Liver (tissue), 9 donors: Measurements from ENCODE around the gene ZNF239. TPM values are rescaled to one million over a fixed set of nuclear protein-coding genes. Genes with fewer than 3 reads are reported as not detected.

ENCODE experiments used
- DNase-seq: peaks from one replicate; pipeline ENCODE4 v3.0.0-alpha.2; 2017; ENCODE audit warnings: low spot score
- H3K27ac ChIP-seq, 2 donors: one replicate each; pipeline ENCODE4 v1.7.0; 2013; ENCODE audit warnings: inconsistent platforms in 2 of 2, low read length in 2 of 2, control low read depth in 1 of 2, low read depth in 1 of 2, mild to moderate bottlenecking in 1 of 2
- H3K27me3 ChIP-seq, 4 donors: one replicate each; pipeline versions ENCODE4 v1.6.1 to v1.7.0; 2013; ENCODE audit warnings: low read length in 3 of 4, inconsistent platforms in 1 of 4, mild to moderate bottlenecking in 1 of 4, moderate library complexity in 1 of 4; ENCODE audit not compliant: control insufficient read depth in 4 of 4, insufficient read depth in 4 of 4
- H3K36me3 ChIP-seq, 4 donors: one replicate each; pipeline versions ENCODE4 v1.6.1 to v1.7.0; 2013; ENCODE audit warnings: low read length in 3 of 4, mild to moderate bottlenecking in 3 of 4, low read depth in 1 of 4, moderate library complexity in 1 of 4; ENCODE audit not compliant: control insufficient read depth in 4 of 4, insufficient read depth in 3 of 4
- H3K4me1 ChIP-seq, 4 donors: one replicate each; pipeline versions ENCODE4 v1.6.1 to v1.7.0; 2013; ENCODE audit warnings: low read length in 3 of 4, mild to moderate bottlenecking in 3 of 4, moderate library complexity in 1 of 4; ENCODE audit not compliant: control insufficient read depth in 4 of 4, insufficient read depth in 4 of 4
- H3K4me3 ChIP-seq, 3 donors: one replicate each; pipeline versions ENCODE4 v1.6.1 to v1.7.0; 2013; ENCODE audit warnings: low read length in 3 of 3, control low read depth in 1 of 3, low read depth in 1 of 3, mild to moderate bottlenecking in 1 of 3
- H3K9ac ChIP-seq, 2 donors: one replicate each; pipeline ENCODE4 v1.7.0; 2013; ENCODE audit warnings: low read length in 2 of 2, mild to moderate bottlenecking in 2 of 2, moderate library complexity in 2 of 2, control low read depth in 1 of 2, low read depth in 1 of 2
- H3K9me3 ChIP-seq, 4 donors: one replicate each; pipeline versions ENCODE4 v1.6.1 to v1.7.0; 2013; ENCODE audit warnings: low read length in 3 of 4; ENCODE audit not compliant: control insufficient read depth in 4 of 4
- CTCF ChIP-seq: fragments of 150-350 bp; IDR thresholded peaks from 2 replicates; pipeline ENCODE4 v1.5.1; 2017; ENCODE audit warnings: improper control_type of control experiment, low read depth, low read length; ENCODE audit not compliant: missing input control
- EGR1 ChIP-seq, 2 donors: IDR thresholded peaks; 2 replicates each; pipeline ENCODE4 v1.6.1; 2016 to 2018; ENCODE audit warnings: antibody characterized with exemption in 2 of 2, low read depth in 2 of 2
- FOXA1 ChIP-seq: IDR thresholded peaks from 2 replicates; pipeline ENCODE4 v1.6.1; 2016; ENCODE audit warnings: antibody characterized with exemption
- FOXA2 ChIP-seq: IDR thresholded peaks from 2 replicates; pipeline ENCODE4 v1.6.1; 2016; ENCODE audit warnings: antibody characterized with exemption
- GABPA ChIP-seq, 2 donors: IDR thresholded peaks in 1 of 2; conservative IDR thresholded peaks in 1 of 2; 2 replicates each; pipeline ENCODE4 v1.6.1; 2016; ENCODE audit warnings: antibody characterized with exemption in 2 of 2, mild to moderate bottlenecking in 1 of 2, moderate library complexity in 1 of 2
- HNF4A ChIP-seq, 2 donors: conservative IDR thresholded peaks; 2 replicates each; pipeline ENCODE4 v1.6.1; 2016; ENCODE audit warnings: antibody characterized with exemption in 2 of 2, mild to moderate bottlenecking in 2 of 2
- HNF4G ChIP-seq: IDR thresholded peaks from 2 replicates; pipeline ENCODE4 v1.6.1; 2016; ENCODE audit warnings: antibody characterized with exemption
- JUND ChIP-seq, 2 donors: IDR thresholded peaks; 2 replicates each; pipeline ENCODE4 v1.6.1; 2016; ENCODE audit warnings: antibody characterized with exemption in 2 of 2
- MAX ChIP-seq: IDR thresholded peaks from 2 replicates; pipeline ENCODE4 v1.6.1; 2016; ENCODE audit warnings: antibody characterized with exemption
- NR2F2 ChIP-seq: IDR thresholded peaks from 2 replicates; pipeline ENCODE4 v1.6.1; 2016; ENCODE audit warnings: antibody characterized with exemption
- RAD21 ChIP-seq, 2 donors: IDR thresholded peaks; 2 replicates each; pipeline ENCODE4 v1.6.1; 2016; ENCODE audit warnings: antibody characterized with exemption in 2 of 2, mild to moderate bottlenecking in 2 of 2
- RXRA ChIP-seq, 2 donors: IDR thresholded peaks; 2 replicates each; pipeline ENCODE4 v1.6.1; 2017 to 2018; ENCODE audit warnings: antibody characterized with exemption in 2 of 2, mild to moderate bottlenecking in 1 of 2
- SP1 ChIP-seq: IDR thresholded peaks from 2 replicates; pipeline ENCODE4 v1.6.1; 2018; ENCODE audit warnings: antibody characterized with exemption, mild to moderate bottlenecking
- TAF1 ChIP-seq: conservative IDR thresholded peaks from 2 replicates; pipeline ENCODE4 v1.6.1; 2016; ENCODE audit warnings: antibody characterized with exemption, mild to moderate bottlenecking
- YY1 ChIP-seq: IDR thresholded peaks from 2 replicates; pipeline ENCODE4 v1.6.1; 2016; ENCODE audit warnings: antibody characterized with exemption, mild to moderate bottlenecking
- ZBTB33 ChIP-seq: IDR thresholded peaks from 2 replicates; pipeline ENCODE4 v1.6.1; 2016; ENCODE audit warnings: antibody characterized with exemption
- WGBS: extraction: QIAGEN DNeasy Blood & Tissue Kit; methylation state at CpG from one replicate; pipeline ENCODE4 v1.1.7; 2013; 5-methylcytosine and 5-hydroxymethylcytosine counted together
- polyA plus RNA-seq, 2 donors: library from polyadenylated mRNA; stranded (reverse) in 1 of 2; unstranded in 1 of 2; fragments of 200-250 nt in 1 of 2; fragments of >200 nt in 1 of 2; fragmentation: Nextera tagmentation in 1 of 2; extraction: Ambion mirVana in 1 of 2; gene quantifications; one replicate each; pipeline versions ENCODE4 v1.2.1 to v1.2.3, GENCODE V29; 2013 to 2015
- total RNA-seq, 2 donors: library from RNA; depleted of rRNA; stranded (reverse); fragments of >200 nt; gene quantifications; one replicate each; pipeline ENCODE4 v1.2.3, GENCODE V29; 2014
- donor health status: healthy.
- donor health status: healthy.
- donor health status: healthy.
- donor health status: healthy.
- donor health status: healthy.

The ZNF239 gene
- total and polyA plus RNA-seq, 4 donors: 0.57 to 2.1 (median 1.1) TPM

- peaks cover 0 to 29% (median 26%) of the 10 kb centered on the region in 4 donors for H3K36me3 ChIP-seq
- TF ChIP-seq HNF4A (conservative IDR thresholded peaks at IDR 0.05) (no peak), EGR1 (IDR thresholded peaks at IDR 0.05; ENCODE audit: low read depth in 2 of 2) (no peak), FOXA2 (no peak), FOXA1 (no peak), CTCF (no peak), GABPA (IDR thresholded peaks at IDR 0.05 in 1 of 2, conservative IDR thresholded peaks at IDR 0.05 in 1 of 2) (no peak)
- H3K4me1 ChIP-seq: peaks cover 0 to 2% (median 0%) of the 10 kb centered on the region in 4 donors
- H3K9ac ChIP-seq: no peak overlapping the region
- DNase-seq: no peak
- H3K27ac ChIP-seq: no peak overlapping the region
- peaks cover 20 to 39% (median 27%) of the 10 kb centered on the region in 4 donors for H3K9me3 ChIP-seq
- no peaks in the 10 kb centered on the region for H3K27me3 ChIP-seq
- 95% methylated on average over 6 of the region's 6 CpGs for WGBS
- peak overlapping the region in 2 of 3 donors; percentile 15 to 50 for H3K4me3 ChIP-seq
Observed at GRCh38 chr10:43616697-43617370, 42.4 kb upstream of the ZNF239 start.

- TF ChIP-seq ZBTB33: no peak
- no peak for TF ChIP-seq MAX
- TF ChIP-seq SP1: no peak
- TF ChIP-seq NR2F2: no peak
- TF ChIP-seq CTCF: no peak
- H3K4me1 ChIP-seq: peaks cover 0 to 6% (median 1%) of the 10 kb centered on the region in 4 donors
- no peak overlapping the region for H3K4me3 ChIP-seq
- peaks cover 5 to 16% (median 8%) of the 10 kb centered on the region in 4 donors for H3K9me3 ChIP-seq
- no peaks in the 10 kb centered on the region for H3K27me3 ChIP-seq
- no peak overlapping the region for H3K9ac ChIP-seq
- no peak overlapping the region for H3K27ac ChIP-seq
- peaks cover 3 to 28% (median 13%) of the 10 kb centered on the region in 4 donors for H3K36me3 ChIP-seq
- DNase-seq: no peak
Observed at GRCh38 chr10:43610636-43611035, 36.2 kb upstream of the ZNF239 start.

GRCh38 chr10:43607199-43607573 lies 32.8 kb upstream of the ZNF239 start:
- H3K4me3 ChIP-seq: peak overlapping the region; percentile 63 to 89 (median 89)
- TF ChIP-seq RXRA (IDR thresholded peaks at IDR 0.05) (no peak), YY1 (no peak), EGR1 (IDR thresholded peaks at IDR 0.05; ENCODE audit: low read depth in 2 of 2) (no peak), TAF1 (no peak), SP1 (no peak), ZBTB33 (no peak), RAD21 (IDR thresholded peaks at IDR 0.05) (no peak), CTCF (no peak), JUND (IDR thresholded peaks at IDR 0.05) (no peak), HNF4G (no peak)

More at GRCh38 chr10:43607199-43607573, 32.8 kb upstream of the ZNF239 start:
- Histone ChIP-seq H3K9ac (no peak overlapping the region), H3K27me3 (no peaks in the 10 kb centered on the region), H3K4me1 (peaks cover 0 to 6% (median 1%) of the 10 kb centered on the region in 4 donors), H3K36me3 (peaks cover 0 to 17% (median 4%) of the 10 kb centered on the region in 4 donors), H3K27ac (no peak overlapping the region), H3K9me3 (no peaks in the 10 kb centered on the region)
- WGBS: 83% methylated on average over 10 of the region's 10 CpGs
- DNase-seq: no peak
